ENCODE results near the gene COA1.

DNA sequence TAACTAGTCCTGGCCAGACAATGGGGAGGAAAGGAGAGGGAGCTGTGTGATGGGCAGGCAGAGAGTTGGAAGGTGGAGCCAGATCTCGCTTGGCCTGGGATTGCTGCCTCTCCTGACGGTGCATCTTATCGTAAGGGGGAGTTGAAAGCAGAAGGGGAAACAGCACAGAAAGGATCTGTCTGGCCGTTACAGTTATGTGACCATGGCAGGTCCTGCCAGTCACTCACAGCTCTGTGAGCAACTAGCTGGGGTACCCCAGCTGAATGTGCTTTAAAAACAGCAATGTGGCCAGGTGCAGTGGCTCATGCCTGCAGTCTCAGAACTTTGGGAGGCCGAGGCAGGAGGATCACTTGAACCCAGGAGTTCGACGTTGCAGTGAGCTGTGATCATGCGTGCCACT is 37.2 kb upstream of the COA1 start:
- TF ChIP-seq POLR2AphosphoS5 (IDR thresholded peaks at IDR 0.05; ENCODE audit: borderline replicate concordance, low read depth, low read length) = no peak
- TF ChIP-seq EZH2 (IDR thresholded peaks at IDR 0.05) = no peak
- no peak for TF ChIP-seq FOXP2 (optimal IDR thresholded peaks at IDR 0.05; ENCODE audit: control extremely low read depth, extremely low read length, insufficient read depth)

Measured in SK-N-MC (cell line).